SK-N-SH treated with all-trans-retinoic acid at 6 μM for 48 hours (cell line): Measurements from ENCODE around the gene CA7.

Source experiments
- ATAC-seq: fragments of 200-7000 bp; cut with Tn5 transposase; 3 replicates; pipeline ENCODE4 v1.9.1; 2020; ENCODE audit warnings: mild to moderate bottlenecking, moderate library complexity
- CREB5 ChIP-seq: fragments of 250-450 bp; sonication (Bioruptor Pico); IDR thresholded peaks from 2 replicates; pipeline ENCODE4 v1.5.1; 2020; ENCODE audit warnings: low read depth, mild to moderate bottlenecking, moderate library complexity
- CSDC2 ChIP-seq: fragments of 250-450 bp; sonication (Bioruptor Pico); IDR thresholded peaks from 2 replicates; pipeline ENCODE4 v1.5.0; 2020; ENCODE audit warnings: mild to moderate bottlenecking, moderate library complexity
- CSRNP3 ChIP-seq: fragments of 250-450 bp; sonication (Bioruptor Pico); IDR thresholded peaks from 2 replicates; pipeline ENCODE4 v1.5.1; 2021; ENCODE audit warnings: mild to moderate bottlenecking, moderate library complexity
- ESRRG ChIP-seq: fragments of 250-450 bp; sonication (Bioruptor Pico); IDR thresholded peaks from 2 replicates; pipeline ENCODE4 v1.6.1; 2021; ENCODE audit warnings: mild to moderate bottlenecking
- GLIS3 ChIP-seq: fragments of 250-450 bp; sonication (Bioruptor Pico); IDR thresholded peaks from 2 replicates; pipeline ENCODE4 v1.5.0; 2020; ENCODE audit warnings: mild to moderate bottlenecking, moderate library complexity
- ISL1 ChIP-seq: fragments of 250-450 bp; sonication (Bioruptor Pico); IDR thresholded peaks from 2 replicates; pipeline ENCODE4 v2.1.2; 2022; ENCODE audit warnings: mild to moderate bottlenecking, moderate library complexity
- OSR1 ChIP-seq: fragments of 250-450 bp; sonication (Bioruptor Pico); IDR thresholded peaks from 2 replicates; pipeline ENCODE4 v1.8.0; 2022; ENCODE audit warnings: moderate library complexity, mild to moderate bottlenecking, inconsistent platforms
- PATZ1 ChIP-seq: fragments of 250-450 bp; sonication (Bioruptor Pico); IDR thresholded peaks from 2 replicates; pipeline ENCODE4 v1.8.0; 2020; ENCODE audit warnings: mild to moderate bottlenecking, moderate library complexity, borderline replicate concordance
- POU6F1 ChIP-seq: fragments of 250-450 bp; sonication (Bioruptor Pico); IDR thresholded peaks from 2 replicates; pipeline ENCODE4 v1.8.0; 2021; ENCODE audit warnings: low read depth, mild to moderate bottlenecking, moderate library complexity, borderline replicate concordance
- RARB ChIP-seq: fragments of 250-450 bp; sonication (Bioruptor Pico); IDR thresholded peaks from 2 replicates; pipeline ENCODE4 v1.8.0; 2021; ENCODE audit warnings: mild to moderate bottlenecking, moderate library complexity
- SNAI2 ChIP-seq: fragments of 250-450 bp; sonication (Bioruptor Pico); IDR thresholded peaks from 2 replicates; pipeline ENCODE4 v1.5.0; 2020; ENCODE audit warnings: mild to moderate bottlenecking, moderate library complexity
- TSHZ2 ChIP-seq: fragments of 250-450 bp; sonication (Bioruptor Pico); IDR thresholded peaks from 2 replicates; pipeline ENCODE4 v1.5.0; 2020; ENCODE audit warnings: mild to moderate bottlenecking, moderate library complexity
- ZC3H10 ChIP-seq: fragments of 250-450 bp; sonication (Bioruptor Pico); IDR thresholded peaks from 2 replicates; pipeline ENCODE4 v1.5.1; 2021; ENCODE audit warnings: mild to moderate bottlenecking, moderate library complexity
- ZFP3 ChIP-seq: fragments of 250-450 bp; sonication (Bioruptor Pico); IDR thresholded peaks from 2 replicates; pipeline ENCODE4 v1.5.0; 2020; ENCODE audit warnings: mild to moderate bottlenecking, moderate library complexity
- ZFP30 ChIP-seq: fragments of 450-650 bp; formaldehyde crosslinking; IDR thresholded peaks from 2 replicates; pipeline ENCODE4 v1.5.0; 2022; ENCODE audit warnings: mild to moderate bottlenecking, moderate library complexity
- ZNF565 ChIP-seq: fragments of 450-650 bp; formaldehyde crosslinking; conservative IDR thresholded peaks from 2 replicates; pipeline ENCODE4 v1.5.0; 2020; ENCODE audit warnings: low read depth, mild to moderate bottlenecking, moderate library complexity
- ZNF70 ChIP-seq: fragments of 450-650 bp; formaldehyde crosslinking; IDR thresholded peaks from 2 replicates; pipeline ENCODE4 v1.5.0; 2020; ENCODE audit warnings: mild to moderate bottlenecking, moderate library complexity
- ZNF8 ChIP-seq: fragments of 450-650 bp; formaldehyde crosslinking; IDR thresholded peaks from 2 replicates; pipeline ENCODE4 v1.5.0; 2020; ENCODE audit warnings: mild to moderate bottlenecking, moderate library complexity

Gene CA7

GRCh38 chr16:66834746-66835145 is 9.5 kb upstream of the CA7 start:
- TF ChIP-seq OSR1 (CRISPR knock-in tag) = no peak
- no peak for TF ChIP-seq TSHZ2
- TF ChIP-seq CSRNP3 (CRISPR knock-in tag) = no peak
- TF ChIP-seq ZFP30 (CRISPR knock-in tag) = no peak
- TF ChIP-seq ZNF565 = no peak
- no peak for TF ChIP-seq CREB5
- no peak for TF ChIP-seq SNAI2
- TF ChIP-seq PATZ1 (CRISPR knock-in tag) = no peak
- no peak for TF ChIP-seq POU6F1 (CRISPR knock-in tag)
- TF ChIP-seq ZNF70 (CRISPR knock-in tag) = no peak
- TF ChIP-seq ESRRG (CRISPR knock-in tag) = no peak
- TF ChIP-seq ZC3H10 (CRISPR knock-in tag) = no peak
- no peak for TF ChIP-seq GLIS3 (CRISPR knock-in tag)
- no peak for TF ChIP-seq ZNF8 (CRISPR knock-in tag)
- TF ChIP-seq CSDC2 (CRISPR knock-in tag) = no peak
- no peak for TF ChIP-seq ZFP3 (CRISPR knock-in tag)
- ATAC-seq = no peak

- no peak for ATAC-seq
- TF ChIP-seq ZNF70 (CRISPR knock-in tag) (no peak), ZNF565 (no peak), ZFP3 (CRISPR knock-in tag) (no peak), ISL1 (CRISPR knock-in tag) (no peak), GLIS3 (CRISPR knock-in tag) (no peak), CSRNP3 (CRISPR knock-in tag) (no peak), ESRRG (CRISPR knock-in tag) (no peak), ZFP30 (CRISPR knock-in tag) (no peak), POU6F1 (CRISPR knock-in tag) (no peak), RARB (CRISPR knock-in tag) (no peak), ZNF8 (CRISPR knock-in tag) (no peak), TSHZ2 (no peak)
These were observed 3.3 kb upstream of the CA7 start for GRCh38 chr16:66840883-66841282.
